ENCODE results near the gene MTA1. TPM values are rescaled to one million over a fixed set of nuclear protein-coding genes. Genes with fewer than 3 reads are reported as not detected.

Gene MTA1
- total and polyA plus RNA-seq, 2 donors (not counting 1 experiment from before 2014, with no cell fraction given), result 137 to 147 TPM

- Histone ChIP-seq H3K4me2 (replicated peaks; ENCODE audit: low read depth, low read length, poor library complexity, severe bottlenecking) (peak overlapping the region; percentile 95), H3K27me3 (replicated peaks in 1 of 4; ENCODE audit: control extremely low read depth in 1 of 4, control insufficient read depth in 3 of 4, insufficient read depth in 4 of 4, low read length in 3 of 4) (peaks cover 0 to 45% (median 11%) of the 10 kb centered on the region in 4 experiments), H4K20me1 (ENCODE audit: control insufficient read depth, insufficient read depth, low read length, poor library complexity, severe bottlenecking) (peaks cover 10% of the 10 kb centered on the region), H3K27ac (ENCODE audit: low read length in 2 of 2) (no peak overlapping the region), H3K4me3 (ENCODE audit: control extremely low read depth in 1 of 5, extremely low read depth in 1 of 5, insufficient read depth in 1 of 5, low read depth in 2 of 5, low read length in 4 of 5) (no peak overlapping the region), H3K36me3 (replicated peaks in 1 of 2; ENCODE audit: control extremely low read depth in 1 of 2, control insufficient read depth in 1 of 2, extremely low read depth in 1 of 2, insufficient read depth in 2 of 2, low read length in 1 of 2) (no peaks in the 10 kb centered on the region), H3K79me2 (ENCODE audit: control insufficient read depth, insufficient read depth, low read length) (no peaks in the 10 kb centered on the region), H2AFZ (ENCODE audit: insufficient read depth, low read depth, low read length, poor library complexity, severe bottlenecking) (no peak overlapping the region), H3K4me1 (ENCODE audit: control insufficient read depth in 2 of 2, insufficient read depth in 2 of 2, low read length in 2 of 2) (peaks cover 63 to 71% of the 10 kb centered on the region in 2 donors), H3K9ac (ENCODE audit: low read length) (no peak overlapping the region), H3K9me3 (ENCODE audit: control extremely low read depth in 1 of 3, control insufficient read depth in 2 of 3, insufficient read depth in 1 of 3, low read length in 2 of 3) (peaks cover 0 to 44% (median 0%) of the 10 kb centered on the region in 3 donors)
- no peak for DNase-seq
- TF ChIP-seq EZH2 (IDR thresholded peaks at IDR 0.05; ENCODE audit: borderline replicate concordance, insufficient read depth, low read depth, low read length, poor library complexity, severe bottlenecking) (no peak), CTCF (IDR thresholded peaks at IDR 0.05) (no peak)
- WGBS (ENCODE audit: insufficient coverage), result 55% methylated on average over 11 of the region's 16 CpGs
- H3K27ac Mint-ChIP-seq, result peak overlapping the region; percentile 89
- ChIA-PET POLR2A (interaction anchor here (1.5 kb wide), 1 partner anchor 13 kb away, joined by 7 read pairs; no protein-coding TSS in a partner anchor), CTCF (interaction anchor here (0.9 to 7.3 kb wide), 3 partner anchors 14 to 56 kb away, joined by 3 to 121 read pairs (median 3); partner anchors contain the start of gene TEDC1)
- intact Hi-C loops (cut with micrococcal nuclease), result no loop called here
- peak overlapping the region; percentile 70 for H3K4me3 Mint-ChIP-seq
- H3K4me1 Mint-ChIP-seq, result peaks cover 62% of the 10 kb centered on the region
- no peak for ATAC-seq (ENCODE audit: low read depth)
- H3K27me3 Mint-ChIP-seq, result no peaks in the 10 kb centered on the region
- no peaks in the 10 kb centered on the region for H3K9me3 Mint-ChIP-seq (ENCODE audit: insufficient read depth)
Measured at GRCh38 chr14:105476831-105477659, 57.4 kb downstream of the MTA1 start.
